MM.1S (cell line): ENCODE measurements around the gene GRIA4.

ENCODE experiments used
- DNase-seq: peaks from one replicate; pipeline ENCODE4 v3.0.0-alpha.2; 2015
- H2AFZ ChIP-seq: fragments of 300-600 bp; sonication (generic); 2 replicates; pipeline ENCODE4 v1.6.0; 2016; ENCODE audit warnings: antibody characterized with exemption, low read length
- H3F3A ChIP-seq: fragments of 300-600 bp; sonication (generic); 2 replicates; pipeline ENCODE4 v1.6.1; 2016; ENCODE audit warnings: mild to moderate bottlenecking, antibody characterized with exemption, low read length, moderate library complexity, mixed read lengths; ENCODE audit not compliant: insufficient read depth
- H3K27ac ChIP-seq: fragments of 300-600 bp; sonication (generic); 2 replicates; pipeline ENCODE4 v1.5.1; 2016; ENCODE audit warnings: mild to moderate bottlenecking, low read length
- H3K27me3 ChIP-seq: fragments of 300-600 bp; sonication (generic); replicated peaks from 2 replicates; pipeline ENCODE4 v1.6.0; 2016; ENCODE audit warnings: low read length; ENCODE audit not compliant: insufficient read depth
- H3K36me3 ChIP-seq: fragments of 300-600 bp; sonication (generic); replicated peaks from 2 replicates; pipeline ENCODE4 v1.6.1; 2016; ENCODE audit warnings: mild to moderate bottlenecking, low read length, mixed read lengths; ENCODE audit not compliant: insufficient read depth
- H3K4me1 ChIP-seq: fragments of 300-600 bp; sonication (generic); 2 replicates; pipeline ENCODE4 v1.6.1; 2016; ENCODE audit warnings: low read length, mixed read lengths
- H3K4me2 ChIP-seq: fragments of 300-600 bp; sonication (generic); 2 replicates; pipeline ENCODE4 v1.6.0; 2016; ENCODE audit warnings: low read depth, low read length
- H3K4me3 ChIP-seq: fragments of 300-600 bp; sonication (generic); 2 replicates; pipeline ENCODE4 v1.5.1; 2016; ENCODE audit warnings: low read length, mixed read lengths
- H3K79me2 ChIP-seq: fragments of 300-600 bp; sonication (generic); 2 replicates; pipeline ENCODE4 v1.6.1; 2016; ENCODE audit warnings: mixed run types, low read length, mixed read lengths
- H3K9ac ChIP-seq: fragments of 300-600 bp; sonication (generic); 2 replicates; pipeline ENCODE4 v1.6.1; 2016; ENCODE audit warnings: low read length, mixed read lengths
- H3K9me2 ChIP-seq: fragments of 300-600 bp; sonication (generic); replicated peaks from 2 replicates; pipeline ENCODE4 v1.6.1; 2016; ENCODE audit warnings: mild to moderate bottlenecking, low read length, mixed read lengths; ENCODE audit not compliant: insufficient read depth
- H3K9me3 ChIP-seq: fragments of 300-600 bp; sonication (generic); replicated peaks from 2 replicates; pipeline ENCODE4 v1.6.1; 2016; ENCODE audit warnings: mild to moderate bottlenecking, low read length, mixed read lengths; ENCODE audit not compliant: insufficient read depth
- H4K20me1 ChIP-seq: fragments of 300-600 bp; sonication (generic); 2 replicates; pipeline ENCODE4 v1.6.1; 2016; ENCODE audit warnings: mild to moderate bottlenecking, low read length, moderate library complexity, mixed read lengths; ENCODE audit not compliant: insufficient read depth
- EZH2 ChIP-seq: fragments of 300-600 bp; sonication (generic); optimal IDR thresholded peaks from 2 replicates; pipeline ENCODE3; 2017; ENCODE audit warnings: low read depth, mild to moderate bottlenecking, antibody characterized with exemption, low read length, mixed read lengths
- EZH2phosphoT487 ChIP-seq: fragments of 300-600 bp; sonication (generic); IDR thresholded peaks from 2 replicates; pipeline ENCODE4 v1.6.1; 2018; ENCODE audit warnings: antibody characterized with exemption, low read length
- TF ChIP-seq, protein P1 (sequence below): fragments of 300-600 bp; sonication (generic); IDR thresholded peaks from 2 replicates; pipeline ENCODE4 v1.5.1; 2016; ENCODE audit warnings: antibody characterized with exemption, low read length, mixed read lengths

GRIA4 gene

DNA sequence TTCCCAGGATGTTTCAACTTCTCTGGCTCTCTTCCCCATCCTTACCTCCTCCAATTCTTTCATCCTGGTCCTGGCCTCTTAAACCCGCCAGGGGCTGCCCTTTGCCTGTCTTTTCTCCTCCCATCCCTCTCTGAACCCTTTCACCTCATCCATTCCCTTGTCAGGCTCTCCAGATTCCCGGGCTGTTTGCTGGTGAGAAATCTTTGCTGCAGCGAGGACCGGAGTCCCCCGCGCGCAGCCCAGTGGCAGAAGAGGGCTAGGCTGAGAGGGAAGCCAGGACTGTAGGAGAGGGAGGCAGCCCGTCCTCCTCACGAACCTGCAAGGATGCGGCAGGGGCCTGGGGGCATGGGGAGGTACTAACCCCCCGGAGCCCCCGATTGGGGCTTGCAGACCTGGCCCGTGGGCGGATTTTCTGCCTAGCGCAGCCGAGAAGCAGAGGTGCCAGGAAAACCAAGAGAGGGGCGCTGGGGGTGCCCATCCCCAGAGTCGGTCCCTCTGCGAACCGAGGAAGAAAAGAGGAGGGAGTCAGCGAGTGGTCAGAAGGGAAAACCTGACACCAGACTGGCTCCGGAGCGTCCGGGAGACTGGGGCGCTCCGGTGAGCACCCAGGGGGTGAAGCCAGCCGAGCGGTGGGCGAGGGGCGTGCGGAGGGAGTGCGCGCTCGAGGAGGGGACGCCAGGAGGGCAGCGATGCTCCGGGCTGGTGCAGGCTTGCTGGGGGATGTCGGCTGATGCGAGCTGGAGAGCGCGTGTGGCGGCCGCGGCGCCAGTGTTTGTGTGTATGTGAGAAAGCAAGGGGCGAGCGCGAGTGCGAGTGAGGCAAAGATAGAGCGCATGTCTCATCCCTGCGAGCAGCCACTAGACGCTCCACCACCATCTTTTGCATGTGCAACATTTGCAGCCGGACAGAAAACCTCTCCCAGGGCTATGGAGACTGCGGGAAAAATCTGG lies at the start of gene GRIA4:
TSS of gene GRIA4 (plus strand) at position 242 of the 950 bp plus-strand sequence. CDS start 925 bp downstream, outside the sequence.
- Histone ChIP-seq H4K20me1 (no peaks in the 10 kb centered on the region), H3K4me2 (peak within 1 kb of the TSS; percentile 98), H3K27ac (no peak within 1 kb of the TSS), H3F3A (no peaks in the 10 kb centered on the region), H3K27me3 (no peaks in the 10 kb centered on the region), H3K79me2 (no peaks in the 10 kb centered on the region), H2AFZ (peak within 1 kb of the TSS; percentile 91), H3K9ac (no peak within 1 kb of the TSS; the same call in 1 of the 2 replicates), H3K4me3 (peak within 1 kb of the TSS; percentile 65), H3K36me3 (no peaks in the 10 kb centered on the region), H3K4me1 (no peaks in the 10 kb centered on the region), H3K9me2 (no peaks in the 10 kb centered on the region), H3K9me3 (no peaks in the 10 kb centered on the region)
- DNase-seq, result peak; percentile 70
- TF ChIP-seq, protein P1, sequence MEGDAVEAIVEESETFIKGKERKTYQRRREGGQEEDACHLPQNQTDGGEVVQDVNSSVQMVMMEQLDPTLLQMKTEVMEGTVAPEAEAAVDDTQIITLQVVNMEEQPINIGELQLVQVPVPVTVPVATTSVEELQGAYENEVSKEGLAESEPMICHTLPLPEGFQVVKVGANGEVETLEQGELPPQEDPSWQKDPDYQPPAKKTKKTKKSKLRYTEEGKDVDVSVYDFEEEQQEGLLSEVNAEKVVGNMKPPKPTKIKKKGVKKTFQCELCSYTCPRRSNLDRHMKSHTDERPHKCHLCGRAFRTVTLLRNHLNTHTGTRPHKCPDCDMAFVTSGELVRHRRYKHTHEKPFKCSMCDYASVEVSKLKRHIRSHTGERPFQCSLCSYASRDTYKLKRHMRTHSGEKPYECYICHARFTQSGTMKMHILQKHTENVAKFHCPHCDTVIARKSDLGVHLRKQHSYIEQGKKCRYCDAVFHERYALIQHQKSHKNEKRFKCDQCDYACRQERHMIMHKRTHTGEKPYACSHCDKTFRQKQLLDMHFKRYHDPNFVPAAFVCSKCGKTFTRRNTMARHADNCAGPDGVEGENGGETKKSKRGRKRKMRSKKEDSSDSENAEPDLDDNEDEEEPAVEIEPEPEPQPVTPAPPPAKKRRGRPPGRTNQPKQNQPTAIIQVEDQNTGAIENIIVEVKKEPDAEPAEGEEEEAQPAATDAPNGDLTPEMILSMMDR, result no peak
- TF ChIP-seq EZH2, result no peak
- no peak for TF ChIP-seq EZH2phosphoT487

DNA sequence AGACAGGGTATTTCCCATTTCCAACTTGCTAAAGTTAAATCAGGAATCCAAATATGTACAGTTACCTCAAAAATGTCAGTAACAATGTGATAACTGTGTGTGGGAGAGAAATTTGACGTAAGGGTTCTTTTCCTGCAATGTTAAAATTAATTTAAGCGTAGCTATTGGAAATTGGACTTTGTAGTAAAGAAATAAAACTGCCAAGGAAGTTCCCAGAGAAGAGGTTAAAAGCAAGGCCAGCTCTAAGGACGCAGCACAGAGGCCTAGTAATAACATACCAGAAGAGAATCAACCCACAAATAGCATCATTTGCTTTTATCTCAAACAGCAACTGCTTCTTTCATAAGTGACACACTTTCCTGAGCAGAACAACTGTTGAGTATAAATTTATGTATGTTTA lies 36.8 kb upstream of the GRIA4 start:
- Histone ChIP-seq H3K9ac (no peak overlapping the region), H3K79me2 (no peaks in the 10 kb centered on the region), H3K9me3 (no peaks in the 10 kb centered on the region), H3K9me2 (no peaks in the 10 kb centered on the region), H3K27ac (no peak overlapping the region), H4K20me1 (no peaks in the 10 kb centered on the region), H3K36me3 (no peaks in the 10 kb centered on the region), H3K4me2 (no peak overlapping the region), H3K4me1 (no peaks in the 10 kb centered on the region), H3F3A (no peaks in the 10 kb centered on the region), H3K27me3 (no peaks in the 10 kb centered on the region), H2AFZ (no peak overlapping the region), H3K4me3 (no peak overlapping the region)
- DNase-seq, result no peak
- TF ChIP-seq, protein P1, result no peak
- TF ChIP-seq EZH2phosphoT487 (no peak), EZH2 (no peak)

- Histone ChIP-seq H3K9ac (no peak overlapping the region), H3K9me3 (no peaks in the 10 kb centered on the region), H3K79me2 (no peaks in the 10 kb centered on the region), H3K4me1 (no peaks in the 10 kb centered on the region), H3K36me3 (no peaks in the 10 kb centered on the region), H3K27me3 (no peaks in the 10 kb centered on the region), H3K4me2 (no peak overlapping the region), H4K20me1 (no peaks in the 10 kb centered on the region), H3K27ac (no peak overlapping the region), H2AFZ (no peak overlapping the region), H3F3A (no peaks in the 10 kb centered on the region), H3K9me2 (no peaks in the 10 kb centered on the region), H3K4me3 (no peak overlapping the region)
- TF ChIP-seq EZH2phosphoT487 (no peak), EZH2 (no peak)
- TF ChIP-seq, protein P1, result no peak
- no peak for DNase-seq
Observed at GRCh38 chr11:105574974-105575373, 34.9 kb upstream of the GRIA4 start.
